Vagina (tissue), 2 donors: ENCODE results near the gene CTU1. TPM values are rescaled to one million over a fixed set of nuclear protein-coding genes. Genes with fewer than 3 reads are reported as not detected.

Source experiments
- DNase-seq, 2 donors: peaks; one replicate each; pipeline ENCODE4 v3.0.0-alpha.2; 2017; ENCODE audit errors: extremely low spot score in 2 of 2
- H3K27ac ChIP-seq: fragments of 200-600 bp; sonication (generic); one replicate; pipeline ENCODE4 v1.5.1; 2019
- H3K27me3 ChIP-seq: fragments of 200-600 bp; sonication (generic); one replicate; pipeline ENCODE4 v1.5.1; 2019
- H3K36me3 ChIP-seq, 2 donors: fragments of 200-600 bp; sonication (generic); one replicate each; pipeline ENCODE4 v1.5.1; 2017 to 2019
- H3K4me1 ChIP-seq: fragments of 200-600 bp; sonication (generic); one replicate; pipeline ENCODE4 v1.5.1; 2019
- H3K4me3 ChIP-seq, 2 donors: fragments of 200-600 bp; sonication (generic); 1 replicate in 1 of 2; 2 replicates in 1 of 2; pipeline ENCODE4 v1.5.1; 2016 to 2019
- H3K9me3 ChIP-seq: fragments of 200-600 bp; sonication (generic); one replicate; pipeline ENCODE4 v1.5.1; 2019
- POLR2A ChIP-seq, 2 donors: fragments of 450-650 bp; IDR thresholded peaks; one replicate each; pipeline ENCODE4 v1.6.1; 2017; ENCODE audit warnings: antibody characterized with exemption in 2 of 2, mild to moderate bottlenecking in 2 of 2, moderate library complexity in 2 of 2
- POLR2AphosphoS5 ChIP-seq, 2 donors: sonication (generic); formaldehyde crosslinking; IDR thresholded peaks; one replicate each; pipeline ENCODE4 v1.9.0; 2017; ENCODE audit warnings: antibody characterized with exemption in 2 of 2, mild to moderate bottlenecking in 2 of 2, low read depth in 1 of 2; ENCODE audit not compliant: insufficient read depth in 1 of 2
- intact Hi-C: fragments of 100-400 bp; cut with DNase I; formaldehyde crosslinking; loops from one replicate; pipeline ENCODE4 v1.15.1; 2023
- total RNA-seq: library from RNA; depleted of rRNA; stranded (reverse); fragments of >200 nt; gene quantifications from one replicate; pipeline ENCODE4 v1.2.3, GENCODE V29; 2016
- TF ChIP-seq, protein P1 (sequence below), 3 experiments: fragments of 450-650 bp in 2 of 3; fragments of 200-600 bp in 1 of 3; sonication (generic) in 1 of 3; IDR thresholded peaks; one replicate each; pipeline ENCODE4 v1.5.1; 2017 to 2019; ENCODE audit warnings: antibody characterized with exemption in 3 of 3, mild to moderate bottlenecking in 2 of 3, moderate library complexity in 2 of 3

Gene CTU1
- total RNA-seq, 1 donor from 2014 or later, result 8.8 TPM

DNA sequence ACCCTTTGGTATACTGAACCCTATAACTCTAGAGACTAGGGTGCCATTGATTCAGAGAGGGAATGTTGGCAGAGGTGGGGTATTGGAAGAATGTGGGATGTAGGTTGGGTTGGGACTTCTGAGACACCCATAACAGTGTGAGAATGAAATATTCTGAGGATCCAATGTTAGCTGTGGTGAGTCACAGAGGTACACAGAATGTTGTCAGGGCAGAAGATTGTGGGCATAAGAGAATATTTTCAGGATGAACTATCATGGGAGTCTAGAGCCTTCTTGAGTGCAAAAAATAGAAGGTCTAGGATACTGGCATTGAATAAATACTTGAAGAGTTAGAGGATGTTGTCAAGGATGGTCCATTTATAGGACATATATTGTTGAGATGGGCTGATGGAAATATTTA lies 52.3 kb downstream of the CTU1 start:
- no peaks in the 10 kb centered on the region for H3K9me3 ChIP-seq
- H3K27me3 ChIP-seq, result no peaks in the 10 kb centered on the region
- no peaks in the 10 kb centered on the region for H3K4me1 ChIP-seq
- H3K4me3 ChIP-seq, result no peak overlapping the region
- TF ChIP-seq POLR2AphosphoS5 (IDR thresholded peaks at IDR 0.05; ENCODE audit: insufficient read depth in 1 of 2, low read depth in 1 of 2) (no peak), POLR2A (IDR thresholded peaks at IDR 0.05) (no peak)
- TF ChIP-seq, protein P1, sequence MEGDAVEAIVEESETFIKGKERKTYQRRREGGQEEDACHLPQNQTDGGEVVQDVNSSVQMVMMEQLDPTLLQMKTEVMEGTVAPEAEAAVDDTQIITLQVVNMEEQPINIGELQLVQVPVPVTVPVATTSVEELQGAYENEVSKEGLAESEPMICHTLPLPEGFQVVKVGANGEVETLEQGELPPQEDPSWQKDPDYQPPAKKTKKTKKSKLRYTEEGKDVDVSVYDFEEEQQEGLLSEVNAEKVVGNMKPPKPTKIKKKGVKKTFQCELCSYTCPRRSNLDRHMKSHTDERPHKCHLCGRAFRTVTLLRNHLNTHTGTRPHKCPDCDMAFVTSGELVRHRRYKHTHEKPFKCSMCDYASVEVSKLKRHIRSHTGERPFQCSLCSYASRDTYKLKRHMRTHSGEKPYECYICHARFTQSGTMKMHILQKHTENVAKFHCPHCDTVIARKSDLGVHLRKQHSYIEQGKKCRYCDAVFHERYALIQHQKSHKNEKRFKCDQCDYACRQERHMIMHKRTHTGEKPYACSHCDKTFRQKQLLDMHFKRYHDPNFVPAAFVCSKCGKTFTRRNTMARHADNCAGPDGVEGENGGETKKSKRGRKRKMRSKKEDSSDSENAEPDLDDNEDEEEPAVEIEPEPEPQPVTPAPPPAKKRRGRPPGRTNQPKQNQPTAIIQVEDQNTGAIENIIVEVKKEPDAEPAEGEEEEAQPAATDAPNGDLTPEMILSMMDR (IDR thresholded peaks at IDR 0.05), result no peak
- intact Hi-C loops, result no loop called here
- DNase-seq, result no peak
- no peak overlapping the region for H3K27ac ChIP-seq
- no peaks in the 10 kb centered on the region for H3K36me3 ChIP-seq

Other genes with a start within 250 kb of the CTU1 start
- gene KLK2, start 235.0 kb downstream of the CTU1 start, total RNA-seq, result not detected
- gene KLK4, start 197.0 kb downstream of the CTU1 start, total RNA-seq, result not detected
- gene KLK5, start 155.4 kb downstream of the CTU1 start, total RNA-seq, result 5.9 TPM
- gene KLK6, start 138.8 kb downstream of the CTU1 start, total RNA-seq, result 10.3 TPM
- 14.2 TPM for gene KLK7, start 124.5 kb downstream of the CTU1 start, total RNA-seq
- 16.2 TPM for gene KLK8, start 106.8 kb downstream of the CTU1 start, total RNA-seq
- gene KLK10, start 88.7 kb downstream of the CTU1 start, total RNA-seq, result 54.5 TPM
- gene KLK11, start 81.8 kb downstream of the CTU1 start, total RNA-seq, result 103 TPM
- 4.2 TPM for gene KLK12, start 73.4 kb downstream of the CTU1 start, total RNA-seq
- 31.2 TPM for gene KLK13, start 43.3 kb downstream of the CTU1 start, total RNA-seq
- gene KLK14, start 25.5 kb downstream of the CTU1 start, total RNA-seq, result not detected
- 5.9 TPM for gene SIGLEC9, start 16.5 kb upstream of the CTU1 start, total RNA-seq
- 1.5 TPM for gene SIGLEC7, start 33.9 kb upstream of the CTU1 start, total RNA-seq
- gene CD33, start 116.7 kb upstream of the CTU1 start, total RNA-seq, result 5.6 TPM
- not detected for gene SIGLECL1, start 142.7 kb upstream of the CTU1 start, total RNA-seq
- gene IGLON5, start 203.2 kb upstream of the CTU1 start, total RNA-seq, result not detected
- 20.1 TPM for gene VSIG10L, start 233.7 kb upstream of the CTU1 start, total RNA-seq